Brain microvascular endothelial cell (primary cell): ENCODE data around the gene KIFAP3.

Experiments used
- DNase-seq: peaks from one replicate; pipeline ENCODE4 v3.0.0-alpha.2; 2020
- H3K27ac ChIP-seq: fragments of 250-450 bp; sonication (Bioruptor Pico); 2 replicates; pipeline ENCODE4 v1.5.1; 2020; ENCODE audit warnings: mild to moderate bottlenecking, moderate library complexity
- H3K27me3 ChIP-seq: fragments of 250-450 bp; sonication (Bioruptor Pico); replicated peaks from 2 replicates; pipeline ENCODE4 v1.5.1; 2020; ENCODE audit warnings: mild to moderate bottlenecking
- H3K36me3 ChIP-seq: fragments of 250-450 bp; sonication (Bioruptor Pico); replicated peaks from 2 replicates; pipeline ENCODE4 v1.5.1; 2020; ENCODE audit warnings: mild to moderate bottlenecking
- H3K4me3 ChIP-seq: 2 replicates; pipeline ENCODE4 v1.5.1; 2011; ENCODE audit warnings: low read depth, mild to moderate bottlenecking, control low read depth, low read length, moderate library complexity
- in situ Hi-C: cut with HindIII; loops from 2 replicates; pipeline ENCODE4 v1.10.0; 2017; ENCODE audit warnings: low sequenced_read_pairs, low pct_ligation_motif_present
- TF ChIP-seq, protein P1 (sequence below): IDR thresholded peaks from 2 replicates; pipeline ENCODE4 v1.5.1; 2011; ENCODE audit warnings: low read depth, mild to moderate bottlenecking, moderate library complexity, low read length, control low read depth, inconsistent platforms; ENCODE audit errors: missing control alignments

KIFAP3 gene

DNA sequence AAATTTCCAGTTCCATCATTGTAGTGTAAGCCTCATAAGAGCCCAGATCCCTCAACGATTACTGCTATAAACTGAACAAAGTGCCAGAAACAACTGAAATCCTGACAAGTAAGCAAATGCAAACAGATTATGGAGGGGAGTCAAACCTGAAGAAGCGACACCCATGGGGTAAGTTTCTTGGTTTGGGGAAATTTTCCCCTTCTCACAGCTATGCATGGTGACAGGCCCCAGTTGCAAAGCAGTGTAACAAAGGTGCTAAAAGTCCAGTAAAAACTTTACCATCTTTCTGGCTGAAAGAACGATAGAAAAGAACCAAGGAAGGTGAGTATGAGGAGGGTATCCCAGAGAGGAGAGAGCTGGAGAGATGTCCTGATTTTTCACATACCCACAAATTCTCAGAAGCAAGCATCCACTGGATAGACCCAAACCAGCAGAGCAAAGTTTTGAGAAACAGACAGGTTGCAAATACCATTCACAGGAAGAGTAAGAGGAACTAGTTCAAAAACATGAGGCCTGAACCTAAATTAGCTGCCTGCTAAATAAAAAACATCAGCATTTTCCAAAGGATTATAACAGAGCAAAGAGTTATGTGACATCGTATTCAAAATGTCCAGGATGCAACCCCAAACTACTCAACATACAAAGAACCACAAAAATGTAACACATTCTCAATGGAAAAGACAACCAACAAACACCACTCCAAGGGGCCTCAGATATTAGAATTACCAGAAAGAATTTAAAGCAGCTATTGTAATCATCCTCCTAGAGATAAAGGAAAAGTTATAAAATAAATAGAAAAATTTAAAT, 195.3 kb downstream of the KIFAP3 start:
- Histone ChIP-seq H3K27ac (no peak overlapping the region), H3K27me3 (no peaks in the 10 kb centered on the region), H3K4me3 (no peak overlapping the region), H3K36me3 (peaks cover 5% of the 10 kb centered on the region)
- in situ Hi-C loops: no loop called here
- no peak for DNase-seq
- TF ChIP-seq, protein P1, sequence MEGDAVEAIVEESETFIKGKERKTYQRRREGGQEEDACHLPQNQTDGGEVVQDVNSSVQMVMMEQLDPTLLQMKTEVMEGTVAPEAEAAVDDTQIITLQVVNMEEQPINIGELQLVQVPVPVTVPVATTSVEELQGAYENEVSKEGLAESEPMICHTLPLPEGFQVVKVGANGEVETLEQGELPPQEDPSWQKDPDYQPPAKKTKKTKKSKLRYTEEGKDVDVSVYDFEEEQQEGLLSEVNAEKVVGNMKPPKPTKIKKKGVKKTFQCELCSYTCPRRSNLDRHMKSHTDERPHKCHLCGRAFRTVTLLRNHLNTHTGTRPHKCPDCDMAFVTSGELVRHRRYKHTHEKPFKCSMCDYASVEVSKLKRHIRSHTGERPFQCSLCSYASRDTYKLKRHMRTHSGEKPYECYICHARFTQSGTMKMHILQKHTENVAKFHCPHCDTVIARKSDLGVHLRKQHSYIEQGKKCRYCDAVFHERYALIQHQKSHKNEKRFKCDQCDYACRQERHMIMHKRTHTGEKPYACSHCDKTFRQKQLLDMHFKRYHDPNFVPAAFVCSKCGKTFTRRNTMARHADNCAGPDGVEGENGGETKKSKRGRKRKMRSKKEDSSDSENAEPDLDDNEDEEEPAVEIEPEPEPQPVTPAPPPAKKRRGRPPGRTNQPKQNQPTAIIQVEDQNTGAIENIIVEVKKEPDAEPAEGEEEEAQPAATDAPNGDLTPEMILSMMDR: no peak

DNA sequence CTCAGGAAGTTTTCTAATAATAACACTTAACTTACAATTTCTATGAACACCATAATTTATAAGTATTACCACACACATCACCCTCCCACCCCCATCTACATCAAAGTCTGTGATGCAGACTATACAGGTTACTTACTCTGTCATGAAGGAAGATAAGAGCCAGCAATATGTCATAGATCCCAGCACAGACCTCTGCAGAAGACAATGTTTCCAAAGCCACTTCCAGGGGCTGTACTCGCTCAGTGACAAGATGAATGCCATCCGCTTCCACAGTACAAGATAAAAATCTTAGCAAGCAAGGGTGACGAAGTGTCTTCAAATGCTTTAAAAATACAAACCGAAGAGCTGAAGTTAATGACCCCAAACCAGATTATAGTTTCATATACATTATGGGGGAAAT, 196.0 kb downstream of the KIFAP3 start:
- Histone ChIP-seq H3K36me3 (peaks cover 5% of the 10 kb centered on the region), H3K27ac (no peak overlapping the region), H3K27me3 (no peaks in the 10 kb centered on the region), H3K4me3 (no peak overlapping the region)
- DNase-seq: no peak
- TF ChIP-seq, protein P1: no peak
- in situ Hi-C loops: no loop called here

DNA sequence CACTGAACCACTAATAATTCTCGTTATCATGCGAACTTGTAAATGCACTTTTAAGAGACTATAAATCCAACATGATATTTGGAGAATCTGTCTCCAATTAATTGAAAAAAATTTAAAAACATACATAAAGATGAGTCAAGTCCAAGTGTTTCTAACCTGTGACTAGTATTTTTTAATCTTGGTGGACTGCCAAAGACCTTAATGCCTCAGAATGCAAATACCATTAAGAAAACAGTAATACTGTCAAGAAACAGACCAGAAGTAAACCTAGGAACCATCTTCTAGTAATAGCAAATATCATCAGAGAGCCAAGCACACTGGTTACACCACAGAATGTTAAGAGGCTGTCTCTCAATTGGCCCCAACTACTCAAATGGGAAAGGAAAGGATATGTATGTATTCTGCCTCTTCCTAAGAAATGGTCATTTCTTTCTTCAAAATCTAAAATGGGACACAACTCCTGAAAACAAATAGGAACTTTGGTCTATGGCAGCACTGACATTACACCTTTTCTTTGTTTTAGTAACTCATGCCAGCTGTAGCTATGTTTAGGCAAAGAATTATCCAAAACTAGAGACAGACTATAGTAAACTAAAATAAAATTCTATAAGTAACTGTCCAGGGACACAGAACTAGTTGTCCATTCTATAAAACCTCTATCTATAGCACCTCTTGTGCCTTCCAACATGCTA, 196.5 kb downstream of the KIFAP3 start:
- TF ChIP-seq, protein P1: no peak
- H3K27me3 ChIP-seq: no peaks in the 10 kb centered on the region
- in situ Hi-C loops: no loop called here
- no peak overlapping the region for H3K27ac ChIP-seq
- H3K4me3 ChIP-seq: no peak overlapping the region
- peaks cover 9% of the 10 kb centered on the region for H3K36me3 ChIP-seq
- no peak for DNase-seq

DNA sequence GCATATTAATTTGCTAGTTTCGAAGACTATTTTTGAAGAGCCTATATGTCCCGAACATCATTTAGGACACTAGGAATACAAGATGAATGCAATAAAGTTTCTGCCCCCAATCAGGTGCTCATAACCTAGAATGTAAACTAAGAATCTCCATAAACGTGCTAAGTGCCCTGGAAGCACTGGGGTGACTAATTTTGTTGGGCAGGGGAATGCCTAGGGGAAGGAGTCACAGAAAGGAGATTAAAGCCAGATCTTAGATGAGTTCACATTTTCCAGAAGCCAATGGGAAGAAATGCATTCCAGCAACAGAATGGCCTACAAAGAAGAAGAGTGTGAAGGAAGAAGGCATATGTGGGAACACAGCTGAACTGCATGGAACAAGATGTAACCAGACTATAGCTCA, 200.3 kb downstream of the KIFAP3 start:
- H3K27me3 ChIP-seq: no peaks in the 10 kb centered on the region
- peaks cover 35% of the 10 kb centered on the region for H3K36me3 ChIP-seq
- in situ Hi-C loops: no loop called here
- H3K4me3 ChIP-seq: no peak overlapping the region
- H3K27ac ChIP-seq: no peak overlapping the region
- no peak for DNase-seq
- TF ChIP-seq, protein P1: no peak

DNA sequence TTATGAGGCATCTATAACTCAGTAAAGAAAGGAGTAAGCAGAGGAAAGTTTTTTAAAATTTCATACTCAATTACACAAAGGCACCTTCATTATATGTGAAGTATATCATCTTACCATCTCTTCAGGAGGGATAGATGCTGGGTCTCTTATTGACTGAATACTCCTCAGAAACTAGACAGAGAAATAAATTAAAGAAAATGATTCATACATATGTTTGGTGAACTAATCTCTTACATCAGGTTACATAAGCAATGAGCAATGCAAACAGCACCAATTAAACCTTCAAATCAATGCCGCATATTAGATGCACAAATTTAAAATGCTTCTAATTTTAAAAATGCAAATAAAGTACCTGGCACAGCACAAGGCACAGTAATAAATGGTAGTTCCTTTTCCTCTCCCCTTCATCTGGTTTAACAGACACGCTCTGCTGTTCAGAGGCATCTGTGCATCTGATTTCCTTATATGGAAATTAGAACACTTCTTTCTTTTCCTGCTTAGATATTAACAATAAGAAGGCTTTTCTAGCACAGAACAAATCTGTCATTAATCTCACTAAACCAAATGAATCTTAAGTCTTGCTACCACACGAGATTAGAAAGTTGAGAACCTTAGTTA, 200.8 kb downstream of the KIFAP3 start:
- Histone ChIP-seq H3K36me3 (peaks cover 39% of the 10 kb centered on the region), H3K27ac (no peak overlapping the region), H3K27me3 (no peaks in the 10 kb centered on the region), H3K4me3 (no peak overlapping the region)
- TF ChIP-seq, protein P1: no peak
- DNase-seq: no peak
- in situ Hi-C loops: no loop called here
